Measurements from ENCODE around the gene ZNF236. TPM values are rescaled to one million over a fixed set of nuclear protein-coding genes. Genes with fewer than 3 reads are reported as not detected.

The ZNF236 gene
- total RNA-seq, result 45.7 TPM

DNA sequence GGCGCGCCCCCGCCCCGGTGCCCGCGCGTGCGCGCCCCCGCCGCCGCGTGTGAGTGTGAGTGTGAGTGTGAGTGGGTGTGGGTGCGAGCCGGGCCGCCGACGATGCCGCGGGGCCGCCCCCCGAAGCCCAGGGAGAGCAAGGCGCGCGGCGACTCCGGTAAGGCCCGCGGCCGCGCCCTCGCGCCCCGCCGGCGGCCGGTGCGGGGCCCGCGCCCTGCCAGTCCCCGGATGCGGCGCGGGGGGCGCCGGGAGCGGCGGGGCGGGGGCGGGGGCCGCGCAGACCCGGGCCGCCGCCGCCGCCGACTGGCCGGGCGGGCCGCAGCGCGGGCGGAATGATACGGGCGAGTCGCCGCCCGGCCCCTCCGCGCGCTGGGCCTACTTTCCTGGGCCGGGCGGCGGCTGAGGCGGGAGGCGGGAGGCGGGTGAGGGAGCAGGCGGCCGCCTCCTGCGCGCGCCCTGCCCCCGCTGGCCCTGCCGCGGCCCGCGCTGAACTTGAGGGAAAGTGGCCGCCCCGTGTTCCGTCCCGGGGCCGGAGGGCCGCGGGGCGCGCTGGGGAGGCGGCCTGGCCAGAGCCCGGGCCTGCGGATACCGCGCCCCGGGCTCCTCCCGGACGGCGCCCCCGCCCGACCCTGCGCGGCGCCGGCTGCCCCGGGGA is at the start of gene ZNF236:
ZNF236 (plus strand) TSS at position 52 of the 655 bp plus-strand sequence; CDS start at position 103, 51 bp downstream.

Small RNA genes lying within 50 kb of the gene (small RNA-seq; reads per million reads assigned to genes)
- gene RF00017 (ENCODE audit: low replicate concordance) (not detected), gene RNU6-346P (ENCODE audit: low replicate concordance) (not detected)

All from parietal lobe (tissue), 2 donors.